ENCODE measurements around the gene NTN4.

GRCh38 chr12:95837240-95838038 is 46.9 kb upstream of the NTN4 start:
- TF ChIP-seq TAF1 (IDR thresholded peaks at IDR 0.05; ENCODE audit: borderline replicate concordance, low read depth, low read length) (no peak), POLR2A (IDR thresholded peaks at IDR 0.05; ENCODE audit: low read depth, low read length) (no peak)

All from GM12892 (cell line).